ENCODE results near the gene HADH.
"Not testable (repeated sequence)": the region's sequence is repeated elsewhere in the genome, so short reads cannot be mapped to it uniquely, and the experiment has no call there.

HADH gene

GRCh38 chr4:107989537-107990386 lies at the start of gene HADH:
TSS of gene HADH (plus strand) at chr4:107989889. CDS start at chr4:107989933, 44 bp downstream.
- DNase-seq (ENCODE audit: low spot score), result peak; percentile 98

- DNase-seq (ENCODE audit: low spot score), result no peak
Observed at GRCh38 chr4:107945809-107946208, 43.9 kb upstream of the HADH start.

- no peak for DNase-seq (ENCODE audit: low spot score)
Observed at GRCh38 chr4:107950746-107951540, 38.7 kb upstream of the HADH start.

- no peak for DNase-seq (ENCODE audit: low spot score)
Observed at GRCh38 chr4:107951551-107951950, 38.1 kb upstream of the HADH start.

DNA sequence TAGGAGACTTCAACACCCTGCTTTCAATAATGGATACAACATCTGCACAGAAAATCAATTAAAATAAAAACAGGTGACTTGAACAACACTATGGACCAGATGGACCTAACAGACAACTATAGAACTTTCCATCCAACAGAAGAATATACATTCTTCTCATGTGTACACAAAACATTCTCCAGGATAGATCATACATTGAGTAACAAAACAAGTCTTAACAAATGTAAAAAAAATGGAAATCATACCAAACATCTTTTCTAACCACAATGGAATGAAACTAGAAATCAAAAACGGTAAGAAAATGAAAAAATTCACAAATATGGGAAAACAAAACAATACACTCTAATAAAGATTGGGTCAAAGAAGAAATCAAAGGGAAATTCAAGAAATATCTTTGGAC lies 33.7 kb upstream of the HADH start:
- no peak for DNase-seq (ENCODE audit: low spot score)

- no peak for DNase-seq (ENCODE audit: low spot score)
Observed at GRCh38 chr4:107966903-107967302, 22.8 kb upstream of the HADH start.

GRCh38 chr4:107967519-107967918 lies 22.2 kb upstream of the HADH start:
- DNase-seq (ENCODE audit: low spot score), result not testable (repeated sequence)

DNA sequence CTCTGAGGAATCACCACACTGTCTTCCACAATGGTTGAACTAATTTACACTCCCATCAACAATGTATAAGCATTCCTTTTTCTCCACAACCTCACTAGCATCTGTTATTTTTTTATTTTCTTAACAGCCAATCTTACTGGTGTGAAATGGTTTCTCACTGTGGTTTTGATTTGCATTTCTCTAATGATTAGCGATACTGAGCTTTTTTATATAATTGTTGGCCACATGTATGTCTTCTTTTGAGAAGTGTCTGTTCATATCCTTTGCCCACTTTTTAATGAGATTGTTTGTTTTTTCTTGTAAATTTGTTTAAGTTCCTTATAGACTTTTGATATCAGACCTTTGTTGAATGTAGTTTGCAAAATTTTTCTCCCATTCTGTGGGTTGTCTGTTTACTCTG lies 21.8 kb upstream of the HADH start:
- DNase-seq (ENCODE audit: low spot score), result not testable (repeated sequence)

GRCh38 chr4:107970063-107970798 lies 19.5 kb upstream of the HADH start:
- no peak for DNase-seq (ENCODE audit: low spot score)

- DNase-seq (ENCODE audit: low spot score), result no peak
Observed at GRCh38 chr4:107972605-107973004, 17.1 kb upstream of the HADH start.

DNA sequence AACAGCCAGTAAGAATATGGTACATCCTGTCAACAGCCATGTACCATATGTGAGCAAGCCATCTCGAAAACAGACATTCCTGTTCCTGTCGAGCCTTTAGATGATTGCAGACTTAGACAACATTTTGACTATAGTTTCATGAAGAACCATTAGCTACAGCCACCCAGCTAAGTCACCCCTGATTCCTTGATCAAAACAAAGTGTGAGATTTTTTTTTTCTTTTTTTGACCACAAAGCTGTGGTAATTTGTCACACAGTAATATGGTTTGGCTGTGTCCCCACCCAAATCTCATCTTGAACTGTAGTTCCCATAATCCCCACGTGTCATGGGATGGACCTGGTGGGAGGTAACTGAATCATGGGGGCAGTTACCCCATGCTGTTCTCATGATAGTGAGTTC lies 15.2 kb upstream of the HADH start:
- no peak for DNase-seq (ENCODE audit: low spot score)

- DNase-seq (ENCODE audit: low spot score), result no peak
Observed at GRCh38 chr4:107977482-107977881, 12.2 kb upstream of the HADH start.

GRCh38 chr4:107977966-107978705 lies 11.6 kb upstream of the HADH start:
- DNase-seq (ENCODE audit: low spot score), result no peak

- DNase-seq (ENCODE audit: low spot score), result no peak
Observed at GRCh38 chr4:107978716-107979451, 10.8 kb upstream of the HADH start.

DNA sequence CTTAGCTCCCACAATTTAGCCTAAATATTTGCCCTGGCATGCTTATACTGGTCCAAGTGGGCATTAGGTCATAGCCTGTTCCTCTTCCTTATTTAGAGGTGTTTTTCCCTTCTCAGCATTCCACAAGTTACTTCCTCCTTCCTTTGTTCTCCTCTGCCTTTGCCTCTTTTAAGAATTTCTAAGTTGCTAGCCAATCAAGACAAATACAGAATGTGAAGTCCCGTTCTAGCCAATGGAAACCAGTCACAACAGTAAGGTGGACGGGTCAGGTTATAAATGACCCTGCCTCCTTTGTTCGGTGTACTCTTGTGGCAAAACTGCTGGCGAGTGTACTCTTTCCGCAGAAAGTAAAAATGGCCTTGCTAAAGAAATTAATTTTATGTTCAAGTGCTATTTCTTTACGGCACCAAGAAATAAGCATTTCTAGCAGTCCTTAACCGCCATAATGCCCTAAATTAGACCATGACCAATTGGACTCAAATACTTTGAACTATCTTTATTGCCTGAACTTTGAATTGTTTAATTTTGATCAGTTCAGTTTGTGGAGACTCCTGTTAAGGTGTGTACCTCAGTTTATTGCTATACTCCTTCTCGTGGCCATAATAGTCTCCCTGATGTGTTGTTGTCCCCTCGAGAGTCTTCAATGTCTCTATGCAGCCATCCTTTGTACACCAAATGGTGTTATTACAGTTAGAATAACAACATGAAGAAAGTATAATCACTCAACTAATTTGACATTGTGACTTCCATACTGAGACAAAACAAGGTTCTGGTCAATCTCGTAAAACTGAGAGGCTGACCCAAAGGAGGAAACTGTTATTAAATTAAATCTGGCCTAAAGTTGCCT lies 1.6 kb upstream of the HADH start:
- no peak for DNase-seq (ENCODE audit: low spot score)

DNA sequence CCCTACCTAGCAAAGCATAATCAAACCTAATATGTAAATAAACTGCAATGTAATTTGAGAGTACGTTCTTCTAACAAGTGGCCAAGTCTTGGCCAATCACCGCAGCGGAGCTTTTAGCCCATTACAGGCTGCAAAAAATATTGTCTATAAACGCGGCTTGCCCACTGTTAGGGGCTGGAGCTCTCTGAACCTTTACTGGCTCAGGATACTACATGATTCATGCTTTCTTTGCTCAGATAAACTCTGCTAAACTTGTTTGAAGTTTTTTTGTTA lies 990 bp upstream of the HADH start:
- no peak for DNase-seq (ENCODE audit: low spot score)

- DNase-seq (ENCODE audit: low spot score), result no peak
Observed at GRCh38 chr4:107989162-107989536, 540 bp upstream of the HADH start.

DNA sequence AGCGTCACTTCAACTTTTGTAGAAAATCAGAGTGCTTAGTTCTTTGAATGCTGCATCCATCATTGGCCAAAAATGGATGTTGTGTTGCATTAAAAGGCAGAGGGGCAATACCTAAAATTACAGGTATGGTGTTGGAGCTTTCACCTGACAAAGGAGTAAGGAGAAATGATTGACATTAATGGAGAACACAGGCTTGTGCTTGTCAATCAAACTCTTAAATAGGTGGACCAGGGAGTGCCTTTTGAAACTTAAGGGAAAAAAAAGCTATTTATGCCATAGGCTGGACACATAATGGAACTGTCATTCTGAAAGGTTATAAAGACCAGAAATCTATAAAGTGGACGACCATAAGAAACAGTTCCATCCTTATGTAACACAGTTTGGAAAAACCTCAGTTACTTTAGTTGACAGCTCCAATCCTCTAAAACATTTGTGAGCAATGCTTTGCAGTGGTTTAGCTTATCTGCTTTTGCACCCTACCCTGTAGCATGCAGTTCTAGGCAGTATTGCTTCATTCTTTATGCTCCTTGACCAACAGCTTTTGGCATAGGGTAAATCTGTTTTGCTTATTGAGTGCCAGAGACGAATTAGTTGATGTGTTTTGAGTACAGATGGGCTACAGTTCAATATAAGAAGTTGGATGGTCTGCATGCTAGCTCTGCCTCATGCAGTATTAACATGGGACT lies 2.4 kb downstream of the HADH start:
- no peak for DNase-seq (ENCODE audit: low spot score)

GRCh38 chr4:107993969-107994368 lies 4.3 kb downstream of the HADH start:
- no peak for DNase-seq (ENCODE audit: low spot score)

DNA sequence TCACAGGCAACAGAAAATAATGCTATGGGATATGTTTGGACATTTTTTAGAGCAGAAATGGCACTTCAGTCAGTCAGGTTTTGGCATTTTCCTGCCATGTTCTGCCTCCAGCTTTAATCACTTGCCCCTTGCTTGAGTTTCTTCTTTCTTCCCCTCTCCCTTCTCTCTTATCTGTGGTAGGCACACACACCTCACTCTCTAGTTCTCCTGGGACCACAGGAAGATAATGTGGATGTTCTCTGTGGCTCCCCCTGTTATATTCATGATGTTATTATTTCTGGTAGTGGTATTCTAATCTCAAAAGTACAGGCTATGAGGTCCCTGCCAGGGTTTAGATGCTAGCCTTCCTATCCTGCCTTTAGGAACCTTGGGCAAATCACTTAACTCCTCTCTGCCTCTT lies 5.2 kb downstream of the HADH start:
- DNase-seq (ENCODE audit: low spot score), result no peak

Data from iPS-NIHi11 (cell line).